Measurements from ENCODE around the gene SNAI1.
A peak's percentile ranks its signal among the peaks of the same experiment; 100 is the strongest.

The SNAI1 gene

DNA sequence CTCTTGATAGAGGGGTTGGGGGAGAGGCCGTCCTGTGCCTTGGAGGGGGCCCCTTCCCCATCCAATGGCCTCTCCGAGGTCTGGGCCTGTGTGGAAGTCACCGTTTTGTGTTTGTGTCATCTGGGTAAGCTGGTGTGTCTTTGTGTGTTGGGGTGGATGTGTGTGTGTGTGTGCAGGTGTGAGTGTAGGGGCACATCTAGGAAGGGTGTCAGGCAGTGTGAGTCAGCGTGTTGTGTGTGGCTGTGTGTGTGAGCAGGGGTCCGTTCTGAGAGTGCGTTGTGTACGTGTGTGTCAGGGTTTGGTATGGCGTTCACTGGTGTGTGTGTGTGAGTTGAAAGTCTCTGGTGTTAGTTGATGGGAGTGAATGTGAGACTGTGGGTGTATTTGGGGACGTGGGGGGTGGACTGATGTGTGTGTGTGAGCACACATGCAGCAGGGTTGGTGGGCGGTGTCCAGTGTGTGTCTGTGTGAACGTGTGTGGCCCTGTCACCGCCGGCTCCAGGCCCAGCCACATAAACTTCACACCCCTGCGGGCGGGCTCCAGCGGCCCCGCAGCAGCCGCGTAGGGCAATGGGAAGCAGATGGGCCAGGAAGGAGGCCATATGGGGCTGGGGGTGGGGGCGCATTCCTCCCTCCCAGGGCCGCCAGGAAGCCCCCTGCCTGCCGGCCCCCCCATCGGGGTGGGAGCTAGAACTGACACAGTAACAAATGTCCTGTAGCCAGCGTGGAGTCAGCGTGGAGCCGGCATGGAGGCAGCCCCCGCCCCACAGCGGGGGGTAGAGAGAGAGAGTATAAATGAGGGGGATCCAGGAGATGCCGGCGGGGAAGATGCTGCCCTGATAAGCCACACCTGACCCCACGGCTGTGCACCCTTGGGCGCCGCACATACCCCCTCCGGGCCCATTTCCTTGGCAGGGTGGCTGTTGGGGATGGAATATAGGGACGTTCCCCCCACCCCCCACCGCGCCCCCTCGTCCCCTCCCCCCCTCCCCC, 32.1 kb downstream of the SNAI1 start:
- DNase-seq: peak; percentile 77

DNA sequence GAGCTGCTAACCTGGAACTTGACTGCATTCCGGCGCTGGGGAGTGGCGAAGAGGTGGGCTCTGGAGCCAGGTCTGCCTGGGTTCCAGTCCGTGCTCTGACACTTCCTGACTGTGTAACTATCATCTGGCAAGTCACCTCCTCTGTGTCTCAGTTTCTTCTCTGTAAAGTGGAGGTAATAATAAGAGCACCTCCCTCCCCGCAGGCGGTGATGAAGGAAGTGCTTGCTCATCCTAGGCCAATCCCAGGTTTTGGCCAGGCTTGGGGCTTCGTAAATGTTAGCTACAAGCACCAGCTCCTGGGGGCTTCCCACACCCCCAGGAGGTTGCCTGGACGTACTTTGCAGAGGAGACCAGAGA, 32.8 kb downstream of the SNAI1 start:
- DNase-seq: no peak

DNA sequence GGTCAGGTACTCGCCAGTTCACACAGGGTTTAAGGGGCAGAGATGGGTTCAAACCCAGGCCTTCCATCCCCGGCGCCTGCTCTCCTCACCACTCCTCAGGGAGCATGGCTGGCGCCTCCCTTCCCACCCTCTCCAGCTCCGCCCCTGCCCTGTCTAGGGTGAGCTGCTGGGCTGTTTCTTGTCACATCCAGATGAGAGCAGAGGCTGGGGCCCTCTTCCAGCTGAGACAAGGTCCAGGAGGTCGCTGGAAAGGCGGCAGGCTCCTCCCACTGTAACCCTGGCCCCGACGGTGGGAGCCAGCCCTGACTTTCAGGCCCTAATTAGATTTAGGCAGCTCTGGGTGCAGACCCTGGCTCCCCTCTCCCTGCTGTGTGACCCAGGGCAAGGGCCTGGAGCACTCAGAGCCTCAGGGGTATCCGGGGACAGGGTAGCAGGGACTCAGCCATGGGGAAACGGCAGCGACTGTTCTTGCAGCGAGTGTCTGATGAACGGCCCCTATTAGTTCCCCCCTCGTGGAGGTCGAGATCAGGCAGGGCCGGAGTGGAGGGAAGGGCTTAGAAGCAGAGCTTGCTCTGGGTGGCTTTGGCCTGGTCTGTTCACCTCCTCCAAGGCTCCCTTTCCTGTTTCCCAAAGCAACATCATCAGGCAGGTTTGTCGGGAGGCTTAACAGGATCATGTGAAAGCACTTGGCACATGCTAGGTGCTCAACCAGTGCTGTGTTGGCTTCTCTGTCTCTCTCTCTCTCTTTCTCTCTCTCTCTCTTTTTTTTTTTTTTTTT, 33.4 kb downstream of the SNAI1 start:
- peak; percentile 46 for DNase-seq

DNA sequence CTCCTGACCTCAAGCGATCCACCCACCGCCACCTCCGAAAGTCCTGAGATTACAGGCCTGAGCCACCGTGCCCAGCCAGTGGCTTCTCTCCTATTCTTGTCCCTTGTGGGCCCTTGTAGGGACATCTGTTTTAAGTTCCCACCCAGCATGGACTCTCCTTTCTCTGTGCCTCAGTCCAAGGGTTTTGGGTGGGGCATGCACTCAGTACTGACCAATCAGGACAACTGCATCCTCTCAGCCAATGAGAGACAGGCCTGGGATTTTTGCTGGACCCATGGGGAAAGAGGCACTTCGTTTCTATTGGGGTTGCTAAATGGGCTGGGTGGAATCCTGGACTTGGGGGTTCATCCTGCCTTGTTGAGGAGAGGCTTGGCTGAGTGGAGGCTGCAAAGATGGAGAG, 34.4 kb downstream of the SNAI1 start:
- DNase-seq: no peak

DNA sequence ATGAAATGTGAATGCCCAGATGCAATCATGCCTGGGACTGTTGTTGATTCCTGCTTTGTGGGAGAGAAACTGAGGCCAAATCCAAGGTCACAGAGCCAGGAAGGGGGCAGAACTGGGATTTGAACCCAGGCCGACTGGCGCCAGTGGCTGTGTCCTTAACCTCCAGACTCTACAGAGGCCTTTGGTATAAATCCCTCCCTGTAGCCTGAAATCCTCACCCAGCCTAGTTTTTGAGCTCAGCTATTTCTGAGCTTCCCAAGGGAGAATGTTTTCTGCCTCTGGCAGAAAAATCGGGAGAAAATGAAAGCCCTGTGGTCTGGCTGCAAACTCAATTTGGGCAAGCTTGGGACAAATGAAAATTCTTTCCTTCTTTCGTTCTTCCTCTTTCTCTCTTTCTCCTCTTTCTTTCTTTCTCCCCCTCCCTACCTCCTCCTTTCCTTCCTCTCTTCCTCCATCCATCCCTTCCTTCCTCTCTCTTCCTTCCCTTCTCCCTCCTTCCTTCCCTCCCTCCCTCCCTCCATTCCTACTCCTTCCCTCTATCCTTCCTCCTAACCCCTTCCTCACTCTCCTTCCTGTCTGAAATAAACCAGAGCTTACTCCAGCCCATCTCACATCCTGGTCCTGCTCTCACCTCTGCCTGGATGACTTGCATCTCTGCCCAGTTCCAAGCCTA, 34.9 kb downstream of the SNAI1 start:
- DNase-seq: no peak

DNA sequence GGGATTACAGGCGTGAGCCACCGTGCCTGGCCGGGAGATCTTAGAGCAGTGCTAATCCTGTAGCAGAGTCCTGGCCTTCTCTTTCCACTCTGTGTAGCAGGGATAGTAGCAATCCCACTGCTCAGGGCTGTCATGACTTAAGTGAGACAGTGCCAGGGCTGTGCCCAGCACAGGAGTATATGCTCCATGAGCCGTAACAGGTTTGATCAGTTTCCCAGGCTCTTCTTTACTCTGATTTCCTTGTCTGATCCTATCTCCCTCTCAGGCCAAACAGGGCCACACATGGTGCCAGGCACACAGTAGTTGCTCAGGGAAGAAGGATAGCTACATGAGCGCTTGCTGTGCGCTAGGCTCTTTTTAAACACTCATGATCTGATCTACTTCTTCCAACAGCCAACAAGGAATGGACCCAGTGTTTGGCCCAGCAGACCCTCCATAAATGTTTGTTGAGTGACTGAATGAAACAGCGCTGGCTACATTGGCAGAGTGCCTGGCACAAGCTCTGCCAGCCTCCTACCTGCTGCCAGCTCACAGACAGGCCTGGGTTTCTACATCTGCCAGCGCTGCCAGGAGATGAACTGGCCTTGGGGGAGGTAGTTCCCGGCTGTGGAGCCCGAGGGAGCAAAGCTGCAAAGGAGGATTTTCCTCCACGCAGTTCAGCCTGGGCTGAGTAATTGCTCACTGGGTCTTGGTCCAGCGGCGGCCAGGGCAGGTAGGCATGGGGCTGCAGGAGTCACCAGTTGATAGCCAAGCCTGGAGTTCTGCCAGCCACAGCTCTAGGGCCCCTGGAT, 36.9 kb downstream of the SNAI1 start:
- no peak for DNase-seq

DNA sequence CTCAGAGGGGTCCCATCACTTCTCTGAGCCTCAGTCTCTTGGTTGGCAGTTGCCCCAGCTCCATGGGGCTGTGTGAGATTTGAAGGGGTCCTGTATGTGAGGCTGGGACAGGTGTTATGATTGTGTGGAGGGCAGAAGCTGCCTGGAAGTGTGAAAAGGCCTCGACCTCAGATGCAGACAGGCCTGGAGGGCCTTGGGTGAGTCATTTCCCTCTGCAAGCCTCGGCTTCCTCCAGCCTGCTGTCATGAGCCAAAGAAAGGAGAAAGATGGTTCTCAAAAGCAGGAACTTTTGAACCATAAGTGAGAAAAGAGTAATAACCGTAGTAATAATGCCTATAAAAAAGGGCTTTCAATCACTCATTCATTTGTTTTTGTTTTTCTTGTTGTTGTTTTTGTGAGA, 37.5 kb downstream of the SNAI1 start:
- no peak for DNase-seq

DNA sequence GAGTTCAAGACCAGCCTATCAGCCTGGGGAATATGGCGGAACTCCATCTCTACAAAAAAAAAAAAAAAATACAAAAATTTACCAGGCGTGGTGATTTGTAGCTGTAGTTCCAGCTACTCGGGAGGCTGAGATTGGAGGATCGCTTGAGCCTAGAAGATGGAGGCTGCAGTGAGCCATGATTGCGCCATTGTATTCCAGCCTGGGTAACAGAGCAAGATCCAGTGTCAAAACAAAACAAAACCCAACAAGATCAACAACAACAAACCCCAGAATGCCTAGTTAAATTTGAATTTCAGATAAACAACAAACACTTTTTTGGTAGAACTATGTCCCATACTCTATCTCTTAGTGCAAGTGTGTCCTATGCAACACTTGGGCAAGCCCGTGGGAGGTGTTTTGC, 39.9 kb downstream of the SNAI1 start:
- no peak for DNase-seq

DNA sequence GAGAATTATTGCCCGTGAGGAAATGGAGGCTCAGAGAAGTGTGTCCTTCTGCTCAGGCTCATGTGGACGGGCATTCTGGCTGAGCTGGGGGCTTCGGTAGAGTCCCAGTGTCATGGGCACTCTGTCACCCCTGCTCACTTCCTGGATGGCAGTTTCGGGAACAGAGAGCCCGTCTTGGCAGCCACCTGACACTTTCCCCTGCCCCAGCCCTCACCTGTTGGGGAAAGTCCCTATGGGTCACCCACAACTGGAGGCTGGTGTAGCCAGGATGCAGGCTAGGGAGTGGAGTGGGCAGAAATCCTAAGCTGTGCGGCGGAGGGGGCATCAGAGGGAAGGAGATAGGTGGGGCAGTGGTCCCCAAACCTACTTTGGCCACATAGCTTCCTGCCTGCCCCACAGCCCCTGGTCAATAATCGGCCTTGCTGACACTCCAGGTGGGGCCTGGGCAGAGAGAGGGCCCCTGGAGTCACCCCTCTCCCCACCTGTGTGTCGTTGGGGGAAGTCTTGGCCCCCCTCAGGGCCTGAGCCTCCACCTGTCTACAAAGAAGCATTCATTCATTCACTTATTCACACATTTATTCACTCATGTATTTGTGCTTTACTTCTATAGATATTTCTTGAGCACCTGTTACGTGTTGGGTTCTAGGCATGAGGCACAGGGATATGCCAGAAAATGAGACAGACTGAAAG, 40.5 kb downstream of the SNAI1 start:
- DNase-seq: no peak

DNA sequence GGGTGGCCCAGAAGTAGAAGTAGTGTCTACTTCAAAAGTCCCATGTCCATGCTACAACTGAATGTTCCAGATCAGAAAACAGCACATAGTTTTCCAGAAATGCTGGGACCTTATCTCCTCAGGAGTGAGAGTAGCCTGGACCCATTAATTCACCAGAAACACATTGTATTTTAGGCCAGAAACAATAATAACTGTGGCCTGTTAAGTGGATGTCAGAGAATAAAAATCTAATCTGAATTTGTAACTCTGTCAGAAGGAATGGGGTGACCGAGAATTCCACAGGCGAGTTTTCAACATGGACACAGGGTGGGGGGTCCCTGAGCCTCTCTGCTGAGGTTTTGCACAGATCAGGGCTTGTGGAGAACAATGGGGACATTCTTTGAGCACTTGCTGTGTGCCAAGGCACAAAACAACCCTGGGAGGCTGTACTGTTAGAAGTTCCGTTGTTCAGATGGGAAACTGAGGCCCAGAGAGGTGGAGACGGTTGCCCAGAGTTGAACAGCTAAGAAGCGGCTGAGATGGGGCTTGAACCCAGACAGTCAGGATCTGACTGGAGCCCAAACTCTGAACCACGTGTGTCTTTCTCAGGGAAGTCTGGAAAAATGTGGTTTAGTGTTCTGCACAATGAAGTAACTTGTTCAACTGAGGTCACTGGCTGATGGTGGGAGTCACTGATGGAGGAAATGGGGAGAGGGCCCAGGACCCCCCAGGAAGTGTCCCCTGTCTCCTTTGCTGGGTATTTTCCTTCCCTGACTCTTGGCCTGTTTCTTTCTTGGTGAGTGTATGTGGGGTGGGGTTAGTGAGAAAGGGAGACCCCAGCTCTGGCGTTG, 44.2 kb downstream of the SNAI1 start:
- DNase-seq: no peak

DNA sequence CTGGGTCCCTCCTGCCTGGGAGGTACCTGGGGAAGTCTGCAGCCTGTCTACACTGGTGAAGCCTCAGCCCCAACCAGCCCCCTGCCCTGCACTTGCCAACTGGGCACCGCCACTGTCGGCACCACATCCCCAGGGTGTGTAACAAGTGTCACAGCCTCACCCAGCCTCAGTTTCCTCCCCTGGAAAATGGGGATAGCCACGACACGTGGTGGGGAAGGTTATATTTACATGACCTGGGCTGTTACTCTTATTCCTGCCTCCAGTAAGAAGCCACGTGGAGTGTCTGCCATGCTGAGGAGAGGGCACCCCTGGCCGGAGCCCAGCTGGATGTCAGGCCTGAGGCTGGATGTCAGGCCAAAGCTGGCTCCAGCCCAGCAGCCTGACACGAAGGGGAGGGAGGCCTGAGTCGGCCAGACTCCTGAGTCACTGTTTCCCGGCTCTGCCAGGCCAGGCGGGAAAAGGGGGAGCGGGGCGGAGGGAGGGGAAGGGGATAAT, 44.9 kb downstream of the SNAI1 start:
- DNase-seq: no peak

DNA sequence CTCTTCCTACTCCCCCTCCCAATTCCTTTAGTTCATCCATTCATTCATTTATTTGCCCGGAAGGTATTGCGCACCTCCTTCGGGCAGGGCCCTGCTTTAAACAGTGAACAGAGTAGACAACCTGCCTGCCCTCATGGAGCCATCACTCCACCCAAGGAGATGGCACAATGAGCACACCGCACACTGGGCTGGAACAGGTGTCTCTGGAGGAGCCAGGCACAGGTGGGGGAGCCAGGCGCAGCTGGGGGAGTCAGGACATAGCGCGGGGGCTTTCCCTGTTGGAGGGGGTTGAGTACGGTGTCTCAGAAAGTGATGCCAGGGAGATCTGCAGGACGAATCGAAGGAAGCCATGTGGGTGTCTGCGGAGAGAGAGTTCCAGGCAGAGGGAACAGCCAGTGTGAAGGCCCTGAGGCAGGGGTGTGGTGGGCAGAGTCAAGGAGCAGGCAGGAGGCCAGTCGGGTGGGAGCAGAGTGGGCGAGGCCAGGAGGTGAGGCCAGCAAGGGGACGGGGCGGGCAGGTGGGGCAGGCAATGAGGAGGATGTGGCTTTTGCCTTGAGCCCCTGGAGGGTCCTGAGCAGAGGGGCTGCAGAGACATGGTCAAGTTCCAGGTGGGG, 46.4 kb downstream of the SNAI1 start:
- DNase-seq: no peak

DNA sequence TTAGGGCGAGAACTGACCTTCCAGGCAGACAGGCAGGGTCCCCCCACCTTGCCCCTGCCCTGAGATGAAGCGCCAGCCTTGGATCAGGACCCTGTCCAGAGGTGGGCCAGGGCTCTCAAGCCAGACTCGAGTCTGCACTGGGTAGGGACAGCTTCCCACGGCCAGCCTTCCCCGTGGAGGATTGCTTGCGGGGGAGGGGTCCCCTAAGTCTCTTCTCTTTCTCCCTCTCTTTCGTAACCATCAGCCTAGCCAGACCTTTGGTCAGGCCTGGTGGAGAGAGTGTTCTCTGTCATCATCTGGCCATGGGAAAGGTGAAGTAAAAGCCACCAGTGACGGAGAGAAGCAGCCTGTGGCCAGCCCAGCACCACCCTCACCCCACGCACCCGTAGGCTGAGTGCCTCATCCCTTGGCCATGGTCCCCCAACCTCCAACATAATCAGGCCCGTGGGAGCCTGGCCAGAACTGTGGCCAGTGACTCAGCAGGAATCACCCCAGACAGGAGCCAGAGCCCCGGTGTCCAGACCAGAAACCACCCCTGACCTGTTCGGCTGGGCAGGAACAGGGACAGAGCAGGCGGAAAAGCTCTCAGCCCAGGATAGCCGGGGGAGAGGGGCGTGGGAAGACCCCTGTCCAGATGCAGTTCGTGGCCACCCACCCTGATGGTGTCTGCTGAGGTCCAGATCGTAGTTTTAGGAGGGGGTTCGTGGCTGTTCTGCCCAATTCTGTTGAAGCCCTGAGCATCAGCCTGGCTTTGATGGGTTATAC, 47.1 kb downstream of the SNAI1 start:
- DNase-seq: no peak

DNA sequence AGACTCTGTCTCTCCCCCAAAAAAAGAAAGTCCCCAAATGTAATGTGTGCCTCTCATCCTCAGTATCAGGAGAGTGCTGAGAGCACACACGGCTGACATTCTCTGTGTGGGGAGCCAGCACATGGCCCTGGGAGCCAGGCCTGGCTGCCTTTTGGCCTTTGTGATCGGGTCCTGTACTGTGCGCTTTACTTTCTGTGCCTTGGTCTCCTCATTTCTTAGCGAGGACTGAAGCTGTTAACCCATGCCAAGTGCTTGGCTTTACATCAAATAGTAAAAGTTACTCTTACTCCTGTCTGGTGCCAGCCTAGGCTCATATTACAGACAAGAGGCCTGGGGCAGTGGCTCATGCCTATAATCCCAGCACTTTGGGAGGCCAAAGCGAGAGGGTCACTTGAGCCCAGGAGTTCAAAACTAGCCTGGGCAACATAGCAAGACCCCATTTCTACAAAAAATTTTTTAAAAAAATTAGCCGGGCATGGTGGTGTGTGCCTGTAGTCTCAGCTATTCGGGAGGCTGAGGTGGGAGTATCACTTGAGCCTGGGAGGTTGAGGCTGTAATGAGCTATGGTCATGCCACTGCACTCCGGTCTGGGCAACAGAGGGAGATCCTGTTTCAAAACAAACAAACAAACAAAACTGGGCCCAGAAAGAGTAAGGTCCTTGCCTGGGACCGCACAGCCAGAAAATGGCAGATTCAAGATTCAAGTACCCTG, 50.3 kb downstream of the SNAI1 start:
- no peak for DNase-seq

DNA sequence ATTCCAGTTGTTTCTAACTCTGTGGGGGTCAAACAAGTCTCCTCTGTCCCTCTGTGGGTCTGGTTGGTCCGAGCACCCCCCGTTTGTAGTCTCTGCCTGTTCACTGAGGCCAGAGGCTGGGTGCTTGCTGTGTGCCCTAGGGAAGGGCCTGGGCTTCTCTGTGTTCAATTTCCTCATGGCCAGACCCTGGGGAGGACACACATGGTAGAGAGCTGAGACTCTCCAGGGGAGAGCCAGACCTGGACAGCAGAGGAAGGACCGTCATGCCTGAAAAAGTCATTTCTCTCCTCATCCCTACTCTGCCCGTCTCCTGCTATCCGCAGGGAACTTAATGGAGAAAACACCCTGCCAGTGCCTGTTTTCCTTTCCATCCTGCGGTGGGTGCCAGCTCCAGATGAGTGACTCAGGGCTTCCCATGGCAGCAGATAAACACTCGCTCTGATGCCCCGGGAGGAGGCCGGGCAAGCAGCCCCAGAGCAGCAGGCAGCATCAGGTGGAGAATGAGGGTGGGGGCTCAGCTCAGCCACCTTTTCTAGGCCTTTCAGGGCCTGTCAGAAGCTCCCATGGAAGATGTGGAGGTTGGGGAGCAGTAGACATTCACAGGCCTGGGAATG, 51.9 kb downstream of the SNAI1 start:
- no peak for DNase-seq

DNA sequence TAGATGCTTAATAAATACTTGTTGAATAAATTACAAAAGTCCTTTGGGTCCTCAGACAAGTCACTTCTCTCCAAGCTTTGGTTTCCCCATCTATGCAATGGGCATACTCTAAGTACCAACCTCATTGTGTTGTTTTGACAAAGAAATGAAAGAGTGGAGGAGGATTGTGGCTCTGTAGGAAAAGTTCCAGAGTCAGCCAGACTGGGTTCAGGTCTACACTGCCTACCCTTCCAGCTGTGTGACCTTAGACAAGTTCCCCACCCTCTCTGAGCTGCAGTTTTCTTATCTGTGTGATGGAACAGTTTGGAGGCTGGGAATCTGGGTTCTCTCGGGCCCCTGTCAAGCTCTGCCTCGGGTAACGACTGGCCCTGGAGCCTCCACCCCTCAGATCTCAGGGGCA, 53.9 kb downstream of the SNAI1 start:
- no peak for DNase-seq

DNA sequence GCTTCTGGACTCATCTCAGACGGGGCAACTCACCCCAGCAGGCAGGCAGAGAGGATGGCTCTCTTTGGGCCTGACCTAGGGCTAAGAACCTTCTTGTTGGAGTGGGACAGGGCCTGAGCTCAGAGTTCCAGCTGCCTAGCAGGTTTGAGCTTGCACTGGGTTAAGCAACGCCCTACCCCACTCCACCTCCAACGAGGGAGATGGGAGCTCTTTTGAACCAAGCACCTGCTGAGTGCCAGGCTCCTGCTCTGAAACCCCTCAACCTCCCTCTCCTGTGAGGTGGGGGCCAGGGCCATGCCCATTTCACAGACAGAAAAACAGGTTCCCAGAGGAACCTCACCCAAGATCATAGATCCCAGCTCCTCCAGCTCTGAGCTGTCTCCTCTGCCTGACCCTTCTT, 54.3 kb downstream of the SNAI1 start:
- no peak for DNase-seq

DNA sequence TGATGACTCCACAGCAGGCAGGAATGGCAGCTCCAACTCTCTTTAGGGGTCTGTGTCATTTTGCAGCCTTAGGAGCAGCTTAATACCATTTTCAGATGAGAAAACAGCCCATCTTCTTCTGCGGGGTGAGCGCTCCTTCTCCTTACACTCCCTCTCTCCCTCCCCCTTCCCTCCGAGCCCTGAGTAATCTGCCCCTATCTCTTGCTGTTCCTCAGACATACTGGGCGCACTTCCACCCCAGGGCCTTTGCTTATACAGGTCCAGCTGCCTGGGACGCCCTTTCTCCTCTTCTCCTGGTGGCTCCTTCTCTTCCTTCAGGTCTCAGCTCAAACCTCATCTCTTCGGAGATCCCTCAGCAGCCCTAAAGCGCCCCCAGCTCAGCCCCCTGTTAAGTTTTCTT, 54.8 kb downstream of the SNAI1 start:
- no peak for DNase-seq

DNA sequence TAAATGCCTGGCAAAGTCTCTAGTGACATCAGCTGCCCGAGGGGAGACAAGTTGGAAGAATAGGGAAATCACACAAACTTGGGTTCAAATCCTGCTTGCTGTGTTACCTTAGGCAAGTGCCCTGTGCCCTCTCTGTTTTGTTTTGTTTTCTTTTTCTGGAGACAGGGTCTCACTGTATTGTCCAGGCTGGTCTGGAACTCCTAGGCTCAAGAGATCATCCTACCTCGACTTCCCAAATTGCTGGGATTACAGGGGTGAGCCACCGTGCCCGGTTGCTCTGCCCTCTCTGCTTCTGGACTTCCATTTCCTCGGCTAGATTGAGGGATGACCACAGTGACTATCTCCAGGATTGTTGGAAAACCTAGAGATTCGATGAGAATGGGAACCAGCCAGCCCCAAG, 55.4 kb downstream of the SNAI1 start:
- DNase-seq: no peak

Data from eye (tissue), 1 donor.